ENCODE data around the gene HUNK.

The HUNK gene

DNA sequence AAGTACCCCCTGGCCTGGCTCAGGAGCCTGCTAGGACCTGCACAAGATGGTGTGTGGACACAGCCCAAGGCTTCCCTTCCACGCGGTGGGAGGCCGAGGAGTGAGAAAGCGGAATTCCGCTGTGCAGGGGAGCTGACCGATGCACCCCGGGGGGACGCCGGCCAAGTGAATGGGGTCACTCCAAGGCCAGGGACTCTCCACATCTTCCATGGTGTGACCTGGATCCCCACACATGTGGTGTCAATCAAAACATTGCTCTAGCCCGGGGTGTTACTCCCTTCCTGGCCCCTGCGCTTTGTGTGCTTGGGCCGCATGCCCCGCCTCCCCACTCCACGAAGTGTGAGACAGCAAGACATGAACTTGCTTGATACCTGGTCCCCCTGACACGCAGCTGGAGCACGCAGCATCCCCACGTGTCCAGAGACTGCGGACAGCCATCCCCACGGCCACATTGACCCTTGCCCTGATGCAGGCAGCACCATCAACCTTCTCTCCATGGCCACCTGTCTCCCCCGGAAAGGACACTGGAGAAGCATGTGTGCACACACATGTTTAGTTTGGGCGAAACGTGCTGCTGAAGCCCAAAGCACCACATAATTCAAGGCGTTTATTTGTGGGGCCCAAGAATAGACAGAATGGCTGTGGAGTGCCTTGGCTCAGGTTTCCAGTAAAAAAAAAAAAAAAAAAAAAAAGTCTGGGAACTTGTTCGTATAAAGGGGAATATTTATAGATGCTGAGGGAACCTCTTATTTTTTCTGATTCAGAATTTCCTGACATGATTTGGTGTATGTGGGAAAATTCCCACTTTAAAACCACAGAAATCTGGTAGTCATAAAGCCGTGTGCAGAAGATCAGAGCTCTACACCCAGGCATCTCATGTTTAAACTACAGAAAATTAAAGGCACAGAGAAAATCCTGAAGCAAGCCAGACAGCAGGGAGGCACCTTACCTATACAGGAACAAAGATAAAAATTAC, 171.7 kb downstream of the HUNK start:
- no peak for DNase-seq (ENCODE audit: low read depth in 2 of 2, low spot score in 1 of 2)

DNA sequence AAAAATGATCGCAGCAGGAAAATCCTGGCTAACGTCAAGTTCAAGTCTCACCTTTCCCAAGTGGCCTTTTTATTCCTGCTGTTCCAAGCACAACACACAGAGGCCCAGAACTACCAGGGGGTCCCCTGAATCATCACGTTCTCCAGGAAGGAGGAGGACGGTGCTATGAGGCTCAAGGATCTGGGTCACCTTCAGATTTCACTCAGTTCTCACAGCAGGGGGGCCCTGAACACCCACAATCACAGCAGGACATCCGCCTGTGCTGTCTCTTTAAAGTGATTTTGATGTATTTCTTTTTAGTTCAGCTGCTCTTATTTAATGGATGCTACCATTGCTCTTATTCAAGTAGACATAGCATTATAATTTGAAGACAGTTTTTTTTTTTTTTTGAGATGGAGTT, 173.4 kb downstream of the HUNK start:
- no peak for DNase-seq (ENCODE audit: low read depth in 2 of 2, low spot score in 1 of 2)

GRCh38 chr21:32048353-32048752, 175.5 kb downstream of the HUNK start:
- DNase-seq (ENCODE audit: low read depth in 2 of 2, low spot score in 1 of 2), result no peak

Data from stimulated activated CD8-positive, alpha-beta memory T cell treated with anti-CD3 and anti-CD28 coated beads, Interleukin-4, amount 100 ng/mL, for 4 hours (primary cell).